GM21390 (cell line): ENCODE results near the gene ACIN1.

Experiments
- ATAC-seq: cut with Tn5 transposase; IDR thresholded peaks from one replicate; pipeline ENCODE4 v1.9.1; 2021; ENCODE audit not compliant: unreplicated experiment

Gene ACIN1

GRCh38 chr14:23094666-23095195 is at the start of gene ACIN1:
ACIN1 (minus strand) TSS chr14:23095136; CDS start chr14:23095112, 24 bp downstream.
- peak; percentile 38 for ATAC-seq

GRCh38 chr14:23143911-23144310 is 49.0 kb upstream of the ACIN1 start:
- no peak for ATAC-seq

- no peak for ATAC-seq
Observed at GRCh38 chr14:23142826-23143225, 47.9 kb upstream of the ACIN1 start.

- ATAC-seq = no peak
Observed at GRCh38 chr14:23141706-23142444, 46.9 kb upstream of the ACIN1 start.

DNA sequence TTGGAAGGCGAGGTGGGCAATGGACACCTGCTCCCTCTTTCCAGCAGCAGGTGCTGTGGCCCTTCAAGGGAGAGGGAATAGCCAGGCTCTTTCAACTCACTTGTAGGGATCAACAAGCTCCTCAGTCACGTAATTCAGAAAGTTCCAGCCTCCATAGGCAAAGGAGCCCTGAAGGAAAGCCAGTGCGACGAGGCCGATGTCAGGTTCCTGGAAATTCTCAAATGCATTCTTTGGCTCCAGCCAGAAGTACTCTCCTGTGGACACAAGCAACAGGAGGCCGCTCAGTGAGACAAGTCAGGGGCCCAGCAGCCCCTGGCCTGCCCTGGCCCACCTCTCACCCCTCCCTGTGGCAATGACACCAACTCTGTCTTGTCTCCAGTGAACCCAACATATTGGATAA is 45.4 kb upstream of the ACIN1 start:
- ATAC-seq = no peak

DNA sequence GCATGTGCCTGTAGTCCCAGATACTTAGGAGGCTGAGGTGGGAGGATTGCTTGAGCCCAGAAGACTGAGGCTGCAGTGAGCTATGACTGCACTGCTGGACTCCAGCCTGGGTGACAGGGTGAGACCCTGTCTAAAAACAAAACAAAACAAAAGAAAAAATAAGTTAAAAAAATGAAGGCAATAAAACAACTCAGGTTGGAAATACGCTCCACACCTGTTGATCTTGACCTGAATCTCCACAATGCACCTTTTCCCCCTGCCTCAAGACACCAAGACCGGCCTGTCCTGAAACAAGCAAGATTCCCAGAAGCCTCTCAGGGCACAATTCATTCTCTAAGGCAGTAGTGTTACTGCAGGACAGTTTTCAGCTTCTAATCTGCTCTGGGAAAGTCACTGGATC is 44.9 kb upstream of the ACIN1 start:
- ATAC-seq = no peak

- no peak for ATAC-seq
Observed at GRCh38 chr14:23137813-23138535, 43.0 kb upstream of the ACIN1 start.

- no peak for ATAC-seq
Observed at GRCh38 chr14:23137192-23137812, 42.4 kb upstream of the ACIN1 start.

DNA sequence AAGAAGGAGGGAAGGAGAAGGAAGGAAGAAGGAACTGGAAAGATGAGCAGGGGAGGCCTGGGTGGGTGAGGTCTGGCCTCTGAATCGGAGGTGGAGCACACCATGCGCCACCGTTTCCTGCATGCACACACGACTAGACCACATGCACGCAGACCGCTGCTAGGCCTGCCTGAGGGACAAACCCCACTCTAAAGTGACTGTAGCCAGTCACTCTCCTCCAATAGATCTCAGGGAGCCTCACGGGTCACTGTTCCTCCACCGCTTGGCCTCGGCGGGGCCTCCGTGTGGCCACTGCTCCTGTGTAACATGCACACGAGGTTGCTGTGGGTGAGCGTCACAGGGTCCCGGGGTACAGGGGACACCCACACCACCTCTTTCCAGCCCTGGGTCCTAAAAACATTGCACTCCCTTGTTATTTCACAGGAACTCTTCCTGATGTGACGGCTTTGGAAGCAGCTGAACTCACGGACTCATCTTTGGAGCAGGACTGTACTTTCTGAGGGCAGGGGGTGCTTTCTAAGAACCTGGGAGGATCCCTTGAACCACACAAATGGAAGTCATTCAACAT is 41.7 kb upstream of the ACIN1 start:
- ATAC-seq = no peak

- ATAC-seq = no peak
Observed at GRCh38 chr14:23132970-23133369, 38.0 kb upstream of the ACIN1 start.

- no peak for ATAC-seq
Observed at GRCh38 chr14:23131482-23131881, 36.5 kb upstream of the ACIN1 start.

DNA sequence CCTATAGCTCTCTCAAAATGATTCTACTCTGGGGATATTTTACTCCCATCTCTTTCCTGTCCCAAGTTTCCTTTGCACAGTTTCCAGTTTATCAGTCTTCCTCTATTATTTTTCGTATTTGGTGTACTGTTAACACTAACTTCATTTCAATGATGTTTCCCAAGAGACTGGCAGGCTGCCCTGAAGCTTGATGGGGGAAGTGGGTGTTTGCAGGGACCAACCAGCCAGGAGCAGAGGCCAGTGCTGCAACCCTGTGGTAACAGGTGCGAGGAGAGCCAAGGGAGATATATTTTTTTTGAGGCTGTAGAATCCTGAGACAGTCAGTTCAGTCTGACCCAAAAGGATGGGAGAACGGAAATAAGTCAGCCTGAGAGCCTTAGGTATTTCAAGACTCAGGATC is 35.9 kb upstream of the ACIN1 start:
- no peak for ATAC-seq

- ATAC-seq = no peak
Observed at GRCh38 chr14:23129759-23130316, 34.9 kb upstream of the ACIN1 start.

- no peak for ATAC-seq
Observed at GRCh38 chr14:23128969-23129758, 34.2 kb upstream of the ACIN1 start.

DNA sequence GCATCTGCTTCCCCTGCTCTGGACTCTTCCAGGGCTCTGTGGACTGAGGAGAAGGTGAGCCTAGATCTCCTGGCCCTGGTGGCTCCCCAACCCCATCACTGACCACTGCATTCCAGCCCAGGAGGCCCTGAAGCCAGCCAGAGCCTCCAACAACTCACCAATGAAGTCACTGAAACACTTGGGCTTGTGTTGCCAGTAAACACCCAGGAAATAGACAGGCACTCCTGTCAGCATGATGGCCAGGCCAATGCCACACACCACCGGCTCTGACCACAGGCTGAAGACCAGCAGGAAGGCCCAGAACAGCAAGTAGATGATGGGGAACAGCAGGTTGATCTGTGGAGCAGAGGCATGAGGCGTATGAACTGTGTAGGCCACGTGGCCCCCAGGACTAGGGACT is 32.9 kb upstream of the ACIN1 start:
- no peak for ATAC-seq

DNA sequence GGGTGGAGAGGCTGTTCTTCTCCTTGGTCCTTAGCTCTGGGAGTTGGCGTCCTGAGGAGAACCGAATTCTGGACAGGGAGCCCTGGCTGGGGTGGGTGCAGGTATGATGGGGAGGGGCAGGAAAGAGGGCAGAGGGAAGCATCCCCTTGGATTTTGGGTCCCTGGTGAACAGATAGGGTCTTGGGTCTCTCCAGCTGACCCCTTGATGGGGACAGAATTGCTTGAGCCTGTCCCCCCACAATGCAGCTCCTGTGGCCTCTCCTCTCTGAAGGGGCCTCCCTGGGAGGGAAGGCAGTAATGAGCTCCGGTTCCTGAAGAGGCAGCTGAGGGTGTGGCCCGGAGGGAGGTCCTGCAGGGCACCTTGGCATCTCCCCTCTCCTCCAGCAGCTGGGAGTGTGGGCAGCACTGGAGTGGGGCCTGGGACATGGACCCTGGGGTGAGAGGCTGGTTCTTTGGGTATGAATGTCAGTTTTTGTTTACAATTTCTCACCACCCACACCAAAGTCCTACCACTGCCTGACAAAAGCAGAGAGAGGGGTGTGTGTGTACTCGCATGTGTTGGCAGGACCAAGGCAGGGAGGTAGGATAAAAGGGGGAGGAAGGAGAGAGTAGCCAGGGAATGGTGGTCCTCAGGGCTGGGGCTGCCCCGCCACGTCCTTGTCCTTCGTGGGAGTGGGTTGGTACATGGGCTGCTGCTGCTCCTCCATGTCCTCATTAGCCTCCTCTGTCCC is 31.8 kb upstream of the ACIN1 start:
- no peak for ATAC-seq

- ATAC-seq = no peak
Observed at GRCh38 chr14:23125933-23126524, 31.1 kb upstream of the ACIN1 start.

GRCh38 chr14:23125011-23125410 is 30.1 kb upstream of the ACIN1 start:
- no peak for ATAC-seq

DNA sequence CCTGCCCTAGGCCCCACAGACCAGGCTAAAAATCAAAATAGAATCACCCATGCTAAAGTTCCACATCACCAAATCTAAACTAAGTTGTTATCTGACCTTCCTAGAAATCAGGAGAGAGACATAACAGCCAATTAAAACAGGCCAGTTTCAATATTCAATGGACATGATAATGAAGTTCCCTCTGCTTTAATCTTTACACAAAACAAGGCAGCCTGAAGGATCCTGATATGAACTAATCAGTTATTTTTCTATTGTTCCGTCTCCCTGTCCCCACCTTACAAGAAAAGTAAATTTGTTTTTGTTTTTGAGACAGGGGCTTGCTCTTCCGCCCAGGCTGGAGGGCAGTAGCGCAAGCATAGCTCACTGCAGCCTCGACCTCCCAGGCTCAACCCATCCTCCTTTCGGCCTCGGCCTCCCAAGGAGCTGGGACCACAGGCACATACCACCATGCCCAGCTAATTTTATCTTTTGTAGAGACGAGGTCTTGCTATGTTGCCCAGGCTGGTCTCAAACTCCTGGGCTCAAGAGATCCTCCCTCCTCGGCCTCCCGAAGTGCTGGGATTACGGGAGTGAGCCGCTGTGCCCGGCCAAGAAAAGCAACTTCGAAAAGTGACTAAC is 29.5 kb upstream of the ACIN1 start:
- ATAC-seq = no peak
